Erythroblast (primary cell): ENCODE measurements around the gene SUSD1.

Experiments used
- GATA1 ChIP-seq: IDR thresholded peaks from 2 replicates; pipeline ENCODE4 v1.6.1; 2011; ENCODE audit warnings: low read depth, mild to moderate bottlenecking, control low read depth, low read length, moderate library complexity
- POLR2A ChIP-seq: IDR thresholded peaks from 2 replicates; pipeline ENCODE4 v1.6.1; 2011; ENCODE audit warnings: mild to moderate bottlenecking, low read length

DNA sequence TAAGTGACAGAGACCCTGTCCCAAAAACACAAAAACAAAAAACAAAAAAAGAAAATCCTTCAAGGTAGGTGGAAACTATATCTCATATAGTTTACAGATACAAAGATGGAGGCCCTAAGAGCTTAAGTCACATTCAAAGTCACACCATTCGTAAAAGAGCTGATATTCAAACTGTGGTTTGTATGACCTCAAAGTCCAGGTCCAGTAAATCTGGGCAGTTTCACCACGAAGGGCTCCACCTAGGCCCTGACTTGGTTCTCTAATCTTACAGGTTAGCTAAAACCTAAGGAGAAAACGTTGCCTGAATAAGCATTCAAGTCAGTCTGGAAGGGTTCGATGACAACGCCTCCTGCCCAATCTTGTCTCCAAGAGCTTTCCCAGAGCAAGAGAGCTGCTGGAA lies 44.1 kb downstream of the SUSD1 start:
- TF ChIP-seq POLR2A (no peak), GATA1 (no peak)
